Type B pancreatic cell (in vitro differentiated cells): ENCODE results near the gene SLC2A6. TPM values are rescaled to one million over a fixed set of nuclear protein-coding genes. Genes with fewer than 3 reads are reported as not detected.

Source experiments
- DNase-seq: peaks from one replicate; pipeline ENCODE4 v3.0.0; 2021; ENCODE audit warnings: mixed read lengths; ENCODE audit not compliant: unreplicated experiment; ENCODE audit errors: extremely low spot score
- H3K27ac Mint-ChIP-seq: 2 replicates; pipeline ENCODE4 v1.8.0; 2021; ENCODE audit warnings: mild to moderate bottlenecking, mixed read lengths
- H3K27me3 Mint-ChIP-seq: 2 replicates; pipeline ENCODE4 v1.8.0; 2021; ENCODE audit warnings: mixed read lengths
- H3K36me3 Mint-ChIP-seq: 2 replicates; pipeline ENCODE4 v1.8.0; 2021; ENCODE audit warnings: mixed read lengths
- H3K4me1 Mint-ChIP-seq: one replicate; pipeline ENCODE4 v1.8.0; 2021; ENCODE audit warnings: mixed read lengths; ENCODE audit not compliant: unreplicated experiment
- H3K4me3 Mint-ChIP-seq: 2 replicates; pipeline ENCODE4 v1.8.0; 2021; ENCODE audit warnings: mild to moderate bottlenecking, mixed read lengths
- H3K9me3 Mint-ChIP-seq: 2 replicates; pipeline ENCODE4 v1.8.0; 2021; ENCODE audit warnings: mixed read lengths
- CTCF ChIP-seq: fragments of 200-600 bp; sonication (generic); conservative IDR thresholded peaks from 2 replicates; pipeline ENCODE4 v1.5.0; 2021; ENCODE audit warnings: antibody characterized with exemption, mild to moderate bottlenecking
- total RNA-seq: library from RNA; stranded (reverse); gene quantifications from 2 replicates; pipeline ENCODE4 v1.2.1, GENCODE V29; 2021; ENCODE audit warnings: low replicate concordance

Gene SLC2A6
- total RNA-seq, 1 donor from 2014 or later, result 8.2 TPM

- peaks cover 4% of the 10 kb centered on the region for H3K4me1 Mint-ChIP-seq
- DNase-seq, result no peak
- H3K36me3 Mint-ChIP-seq, result no peaks in the 10 kb centered on the region
- H3K27me3 Mint-ChIP-seq, result peaks cover 3% of the 10 kb centered on the region
- H3K27ac Mint-ChIP-seq, result no peak overlapping the region
- no peak for TF ChIP-seq CTCF
- H3K4me3 Mint-ChIP-seq, result no peak overlapping the region
- H3K9me3 Mint-ChIP-seq, result no peaks in the 10 kb centered on the region
Measured at GRCh38 chr9:133495327-133496293, 16.7 kb upstream of the SLC2A6 start.

GRCh38 chr9:133494636-133495326 lies 15.9 kb upstream of the SLC2A6 start:
- Mint-ChIP-seq H3K4me3 (no peak overlapping the region), H3K4me1 (peaks cover 4% of the 10 kb centered on the region), H3K27me3 (peaks cover 3% of the 10 kb centered on the region), H3K9me3 (no peaks in the 10 kb centered on the region), H3K27ac (no peak overlapping the region), H3K36me3 (no peaks in the 10 kb centered on the region)
- TF ChIP-seq CTCF, result no peak
- no peak for DNase-seq

- H3K36me3 Mint-ChIP-seq, result no peaks in the 10 kb centered on the region
- H3K27me3 Mint-ChIP-seq, result peaks cover 3% of the 10 kb centered on the region
- H3K4me3 Mint-ChIP-seq, result no peak overlapping the region
- DNase-seq, result no peak
- no peak overlapping the region for H3K27ac Mint-ChIP-seq
- no peak for TF ChIP-seq CTCF
- H3K4me1 Mint-ChIP-seq, result peaks cover 4% of the 10 kb centered on the region
- no peaks in the 10 kb centered on the region for H3K9me3 Mint-ChIP-seq
Measured at GRCh38 chr9:133493845-133494540, 15.1 kb upstream of the SLC2A6 start.

GRCh38 chr9:133493428-133493827 lies 14.5 kb upstream of the SLC2A6 start:
- no peaks in the 10 kb centered on the region for H3K36me3 Mint-ChIP-seq
- H3K27ac Mint-ChIP-seq, result no peak overlapping the region
- H3K27me3 Mint-ChIP-seq, result peaks cover 3% of the 10 kb centered on the region
- H3K4me3 Mint-ChIP-seq, result no peak overlapping the region
- H3K4me1 Mint-ChIP-seq, result peaks cover 4% of the 10 kb centered on the region
- no peaks in the 10 kb centered on the region for H3K9me3 Mint-ChIP-seq
- no peak for DNase-seq
- TF ChIP-seq CTCF, result no peak
